MCF 10A (cell line): ENCODE data around the gene CD44. TPM values are rescaled to one million over a fixed set of nuclear protein-coding genes. Genes with fewer than 3 reads are reported as not detected.
A peak's percentile ranks its signal among the peaks of the same experiment; 100 is the strongest.

Experiments
- BruUV-seq: library from RNA; stranded (reverse); fragments of 400-500 nt; replicated peaks from 2 replicates; lab custom pipeline; 2021; lab: Mats Ljungman, UMichigan
- CTCF ChIA-PET: fragments of 300-600 bp; sonication (Branson Sonifier 250); formaldehyde crosslinking; extraction: SDS; loops from one replicate; lab custom pipeline; 2021; ENCODE audit warnings: antibody characterized with exemption, inconsistent platforms; lab: Yijun Ruan, JAX
- POLR2A ChIA-PET: fragments of 300-600, 350-650 bp; sonication (Branson Sonifier 250); formaldehyde crosslinking; extraction: SDS; loops from one replicate; lab custom pipeline; 2020; ENCODE audit warnings: antibody characterized with exemption, inconsistent platforms; lab: Yijun Ruan, JAX
- DNase-seq: peaks from one replicate; pipeline ENCODE4 v3.0.0-alpha.2; 2018; ENCODE audit not compliant: unreplicated experiment
- H3K27ac Mint-ChIP-seq: one replicate; pipeline ENCODE4 v1.8.0; 2022; ENCODE audit warnings: mild to moderate bottlenecking, low read depth, mixed read lengths; ENCODE audit not compliant: unreplicated experiment
- H3K27me3 Mint-ChIP-seq: one replicate; pipeline ENCODE4 v1.8.0; 2022; ENCODE audit warnings: mixed read lengths; ENCODE audit not compliant: insufficient read depth, unreplicated experiment
- H3K36me3 Mint-ChIP-seq: one replicate; pipeline ENCODE4 v1.8.0; 2022; ENCODE audit warnings: mild to moderate bottlenecking, moderate library complexity, mixed read lengths; ENCODE audit not compliant: insufficient read depth, unreplicated experiment
- H3K4me1 Mint-ChIP-seq: one replicate; pipeline ENCODE4 v1.8.0; 2022; ENCODE audit warnings: mixed read lengths; ENCODE audit not compliant: insufficient read depth, unreplicated experiment
- H3K4me3 Mint-ChIP-seq: one replicate; pipeline ENCODE4 v1.8.0; 2022; ENCODE audit warnings: mild to moderate bottlenecking, moderate library complexity, mixed read lengths; ENCODE audit not compliant: unreplicated experiment
- H3K9me3 Mint-ChIP-seq: one replicate; pipeline ENCODE4 v1.8.0; 2022; ENCODE audit warnings: mixed read lengths; ENCODE audit not compliant: unreplicated experiment
- intact Hi-C: fragments of 100-400 bp; cut with micrococcal nuclease; formaldehyde crosslinking; loops from 2 replicates; pipeline ENCODE4 v1.14.1; 2022
- total RNA-seq: library from RNA; stranded (reverse); gene quantifications from 2 replicates; pipeline ENCODE4 v1.2.3, GENCODE V29; 2022
- TF ChIP-seq, protein P1 (sequence below): fragments of 200-600 bp; IDR thresholded peaks from one replicate; pipeline ENCODE4 v1.8.0; 2022; ENCODE audit warnings: antibody characterized with exemption, mild to moderate bottlenecking; ENCODE audit not compliant: unreplicated experiment

CD44 gene
- total RNA-seq, 1 experiment from 2014 or later: 446 TPM

DNA sequence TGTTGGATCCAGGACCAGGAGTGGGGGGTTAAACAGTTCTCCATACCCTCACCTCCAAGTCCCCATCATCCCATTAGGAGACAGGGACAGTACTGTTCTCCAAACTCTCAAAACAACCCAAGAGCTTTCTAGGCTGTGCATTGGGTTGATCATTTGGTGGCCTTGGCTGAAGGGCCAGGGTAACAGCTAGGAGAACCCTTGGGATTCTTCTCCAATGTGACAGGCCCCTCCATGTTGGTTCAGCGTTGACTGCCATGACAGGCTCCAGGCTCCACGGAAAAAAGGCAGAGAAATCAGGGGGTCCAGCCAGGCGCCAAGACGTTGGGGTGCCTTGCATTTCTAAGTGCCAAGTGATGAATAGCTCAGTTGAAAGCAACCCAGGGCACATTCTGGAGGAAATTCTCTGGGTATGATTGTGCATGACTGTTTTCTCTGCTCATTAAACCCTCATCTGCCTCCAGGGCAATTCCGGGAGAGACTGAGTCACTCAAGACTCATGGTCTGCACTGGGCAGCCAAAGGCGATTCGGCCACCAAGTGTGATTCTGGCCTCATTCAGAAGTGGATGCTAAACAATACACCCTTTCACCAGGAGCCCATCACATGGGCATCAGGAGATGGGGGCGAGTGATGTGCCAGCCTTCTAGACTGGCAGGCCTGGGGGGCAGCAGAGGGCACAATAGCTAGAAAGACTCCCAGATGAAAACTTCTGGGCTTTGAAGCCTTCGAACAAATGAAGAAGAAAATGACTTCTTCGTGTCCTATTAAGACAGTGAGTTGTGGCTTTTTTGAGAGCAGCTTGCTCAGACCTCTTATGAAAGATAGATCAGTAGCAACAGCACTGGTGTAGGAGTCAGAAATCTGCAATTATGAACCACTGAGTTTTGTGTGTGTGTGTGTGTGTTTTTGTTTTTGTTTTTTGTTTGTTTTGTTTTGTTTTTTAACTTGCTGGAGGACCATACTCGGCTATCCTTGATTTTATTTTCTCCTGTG is 27.7 kb downstream of the CD44 start:
- peaks cover 46% of the 10 kb centered on the region for H3K4me1 Mint-ChIP-seq
- intact Hi-C loops: loop anchor here (2.0 kb wide), 1 partner anchor 22 kb away; no protein-coding TSS in a partner anchor

GRCh38 chr11:35167426-35167954 is 28.5 kb downstream of the CD44 start:
- Mint-ChIP-seq H3K27ac (peak overlapping the region; percentile 94), H3K4me3 (peak overlapping the region; percentile 54), H3K27me3 (no peaks in the 10 kb centered on the region), H3K9me3 (no peaks in the 10 kb centered on the region), H3K36me3 (peaks cover 15% of the 10 kb centered on the region), H3K4me1 (peaks cover 42% of the 10 kb centered on the region)
- BruUV-seq: no TSS peak
- TF ChIP-seq, protein P1, sequence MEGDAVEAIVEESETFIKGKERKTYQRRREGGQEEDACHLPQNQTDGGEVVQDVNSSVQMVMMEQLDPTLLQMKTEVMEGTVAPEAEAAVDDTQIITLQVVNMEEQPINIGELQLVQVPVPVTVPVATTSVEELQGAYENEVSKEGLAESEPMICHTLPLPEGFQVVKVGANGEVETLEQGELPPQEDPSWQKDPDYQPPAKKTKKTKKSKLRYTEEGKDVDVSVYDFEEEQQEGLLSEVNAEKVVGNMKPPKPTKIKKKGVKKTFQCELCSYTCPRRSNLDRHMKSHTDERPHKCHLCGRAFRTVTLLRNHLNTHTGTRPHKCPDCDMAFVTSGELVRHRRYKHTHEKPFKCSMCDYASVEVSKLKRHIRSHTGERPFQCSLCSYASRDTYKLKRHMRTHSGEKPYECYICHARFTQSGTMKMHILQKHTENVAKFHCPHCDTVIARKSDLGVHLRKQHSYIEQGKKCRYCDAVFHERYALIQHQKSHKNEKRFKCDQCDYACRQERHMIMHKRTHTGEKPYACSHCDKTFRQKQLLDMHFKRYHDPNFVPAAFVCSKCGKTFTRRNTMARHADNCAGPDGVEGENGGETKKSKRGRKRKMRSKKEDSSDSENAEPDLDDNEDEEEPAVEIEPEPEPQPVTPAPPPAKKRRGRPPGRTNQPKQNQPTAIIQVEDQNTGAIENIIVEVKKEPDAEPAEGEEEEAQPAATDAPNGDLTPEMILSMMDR: no peak
- ChIA-PET POLR2A (interaction anchor here (1.0 to 15.7 kb wide), 8 partner anchors 8 to 137 kb away, joined by 3 to 233 read pairs (median 16); partner anchors contain the start of gene CD44), CTCF (interaction anchor here (0.6 to 1.2 kb wide), 6 partner anchors 9 to 138 kb away, joined by 3 to 4 read pairs (median 4); no protein-coding TSS in a partner anchor)
- no peak for DNase-seq
- intact Hi-C loops: loop anchor here (2.0 kb wide), 1 partner anchor 23 kb away; no protein-coding TSS in a partner anchor

More for the DNA sequence above, 27.7 kb downstream of the CD44 start:
- peak; percentile 96 for DNase-seq
- Mint-ChIP-seq H3K9me3 (no peaks in the 10 kb centered on the region), H3K27ac (peak overlapping the region; percentile 94), H3K27me3 (no peaks in the 10 kb centered on the region), H3K4me3 (peak overlapping the region; percentile 54), H3K36me3 (peaks cover 15% of the 10 kb centered on the region)
- ChIA-PET CTCF (interaction anchor here (0.6 to 1.2 kb wide), 6 partner anchors 10 to 139 kb away, joined by 3 to 4 read pairs (median 4); no protein-coding TSS in a partner anchor), POLR2A (interaction anchor here (0.5 to 15.7 kb wide), 18 partner anchors 8 to 190 kb away, joined by 3 to 233 read pairs (median 4); partner anchors contain the start of gene CD44)
- TF ChIP-seq, protein P1: no peak
- BruUV-seq: no TSS peak

- CTCF ChIA-PET: interaction anchor here (0.7 to 1.8 kb wide), 2 partner anchors 10 to 135 kb away, joined by 3 to 5 read pairs; no protein-coding TSS in a partner anchor
These were observed 29.7 kb downstream of the CD44 start for GRCh38 chr11:35168671-35169070.

More at GRCh38 chr11:35168671-35169070, 29.7 kb downstream of the CD44 start:
- Mint-ChIP-seq H3K9me3 (no peaks in the 10 kb centered on the region), H3K4me1 (peaks cover 34% of the 10 kb centered on the region), H3K4me3 (no peak overlapping the region), H3K27me3 (no peaks in the 10 kb centered on the region), H3K36me3 (peaks cover 20% of the 10 kb centered on the region), H3K27ac (peak overlapping the region; percentile 94)
- POLR2A ChIA-PET: interaction anchor here (0.5 to 15.7 kb wide), 7 partner anchors 10 to 191 kb away, joined by 3 to 233 read pairs (median 4); partner anchors contain the start of gene CD44
- no TSS peak for BruUV-seq
- TF ChIP-seq, protein P1: no peak
- intact Hi-C loops: no loop called here
- no peak for DNase-seq
